Endothelial cell of hepatic sinusoid (primary cell): Measurements from ENCODE around the gene TFEC.

Experiments used
- in situ Hi-C: cut with HindIII; loops from 2 replicates; pipeline ENCODE4 v1.10.0; 2017; ENCODE audit warnings: low sequenced_read_pairs

The TFEC gene

DNA sequence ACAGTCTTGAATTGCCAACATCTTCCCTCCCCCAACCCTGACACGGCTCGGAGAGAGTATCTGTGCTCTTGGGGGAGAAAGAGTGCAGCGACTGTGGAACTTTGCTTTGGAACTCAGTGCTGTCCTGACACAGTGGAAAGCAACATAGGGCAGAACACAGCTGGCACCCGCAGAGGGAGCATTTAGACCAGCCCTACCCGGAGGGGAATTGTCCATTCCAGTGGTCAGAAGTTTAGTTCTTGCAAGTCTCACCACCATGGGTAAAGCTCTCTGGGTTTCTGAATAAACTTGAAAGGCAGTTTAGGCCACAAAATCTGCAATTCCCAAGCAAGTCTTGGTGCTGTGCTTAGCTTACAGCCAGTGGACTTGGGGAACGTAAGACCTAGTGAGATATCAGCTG lies 34.9 kb downstream of the TFEC start:
- in situ Hi-C loops = no loop called here

DNA sequence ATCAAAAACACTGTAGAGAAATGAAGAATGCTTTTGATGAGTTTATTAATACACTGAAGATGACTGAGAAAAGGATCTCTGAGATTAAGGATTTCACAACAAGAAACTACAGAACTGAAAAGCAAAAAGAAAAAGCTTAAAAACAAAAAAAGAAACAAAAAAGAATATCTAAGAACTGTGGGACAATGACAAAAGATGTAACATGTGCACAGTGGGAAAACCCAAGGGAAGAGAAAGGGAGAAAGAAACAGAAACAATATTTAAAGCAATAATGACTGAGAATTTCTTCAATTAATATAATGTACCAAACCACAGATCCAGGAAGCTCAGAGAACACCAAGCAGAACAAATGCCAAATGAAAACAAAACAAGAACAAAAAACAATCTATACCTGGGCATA lies 42.2 kb downstream of the TFEC start:
- in situ Hi-C loops = no loop called here

DNA sequence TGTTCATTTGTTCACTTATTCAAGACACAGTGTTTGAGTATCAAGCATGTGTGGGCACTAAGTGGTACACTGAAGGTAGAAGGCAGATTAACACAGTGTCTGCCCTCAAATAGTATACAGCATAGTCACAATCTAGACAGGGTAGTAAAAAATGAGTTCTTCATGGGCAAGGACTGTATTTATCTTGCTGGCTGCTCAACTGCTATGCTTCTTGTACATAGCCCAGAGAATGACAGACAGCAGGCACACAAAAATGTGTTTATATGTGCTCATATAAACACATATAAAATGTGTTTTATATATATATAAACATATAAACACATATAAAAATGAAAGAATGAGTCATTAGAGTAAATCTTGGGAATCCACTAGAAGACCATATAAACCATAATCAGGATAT lies 43.1 kb downstream of the TFEC start:
- in situ Hi-C loops = no loop called here

DNA sequence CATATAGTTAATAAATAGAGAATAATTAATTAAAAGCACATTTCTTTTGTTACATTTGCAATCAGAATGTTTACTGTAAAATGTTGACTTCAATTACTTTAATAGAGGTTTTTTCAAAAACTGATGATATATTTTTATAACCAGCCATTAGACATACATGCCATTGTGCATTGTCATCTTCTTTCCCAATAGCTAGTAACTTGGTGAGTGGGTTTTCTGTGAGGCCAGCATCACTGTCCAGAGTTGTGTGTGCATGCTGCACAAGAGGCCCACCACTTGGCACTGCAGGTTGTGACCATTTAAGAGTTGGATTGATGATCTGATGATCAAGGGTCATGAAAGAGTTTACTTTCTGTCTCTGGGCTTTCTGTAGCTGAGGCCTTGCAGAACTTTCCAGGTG lies 46.5 kb downstream of the TFEC start:
- in situ Hi-C loops = no loop called here

DNA sequence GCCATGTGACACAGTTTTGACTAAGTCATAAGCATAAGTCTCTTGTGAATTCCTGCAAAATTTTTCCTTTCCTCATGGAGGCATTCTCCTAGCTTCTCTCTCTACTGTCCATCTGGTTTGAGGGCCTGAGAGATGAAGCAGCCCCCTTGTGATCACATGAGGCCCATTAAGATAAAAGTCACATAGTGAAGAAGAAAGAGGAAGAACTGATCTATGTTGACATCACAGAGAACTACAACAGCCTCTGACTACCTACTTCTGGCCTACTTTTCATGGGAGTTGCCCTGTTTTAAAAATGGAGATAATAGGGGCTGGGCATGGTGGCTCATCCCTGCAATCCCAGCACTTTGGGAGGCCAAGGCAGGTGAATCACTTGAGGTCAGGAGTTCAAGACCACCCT lies 50.4 kb downstream of the TFEC start:
- in situ Hi-C loops = no loop called here

DNA sequence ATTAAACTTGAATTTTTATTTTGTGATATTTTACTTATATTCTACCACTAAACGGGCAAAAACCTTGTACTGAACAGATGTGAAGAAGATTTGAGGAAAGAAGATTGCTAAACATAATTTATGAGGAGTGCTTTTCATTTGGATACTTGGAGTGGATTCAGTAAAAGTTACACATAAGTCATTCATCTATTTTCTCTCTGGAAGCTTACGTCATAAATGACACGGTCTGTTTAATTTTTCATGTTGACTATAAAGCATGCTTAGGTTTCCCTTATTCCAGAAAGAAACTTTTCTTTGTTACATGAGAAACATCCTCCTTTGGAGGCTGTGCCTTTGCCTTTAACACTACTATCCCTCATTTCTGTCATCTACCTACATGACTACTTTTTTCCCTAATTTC lies 53.9 kb downstream of the TFEC start:
- in situ Hi-C loops = no loop called here

- in situ Hi-C loops = no loop called here
Measured at GRCh38 chr7:115975766-115976165, 54.8 kb downstream of the TFEC start.

- in situ Hi-C loops = no loop called here
Measured at GRCh38 chr7:115973406-115973805, 57.2 kb downstream of the TFEC start.

DNA sequence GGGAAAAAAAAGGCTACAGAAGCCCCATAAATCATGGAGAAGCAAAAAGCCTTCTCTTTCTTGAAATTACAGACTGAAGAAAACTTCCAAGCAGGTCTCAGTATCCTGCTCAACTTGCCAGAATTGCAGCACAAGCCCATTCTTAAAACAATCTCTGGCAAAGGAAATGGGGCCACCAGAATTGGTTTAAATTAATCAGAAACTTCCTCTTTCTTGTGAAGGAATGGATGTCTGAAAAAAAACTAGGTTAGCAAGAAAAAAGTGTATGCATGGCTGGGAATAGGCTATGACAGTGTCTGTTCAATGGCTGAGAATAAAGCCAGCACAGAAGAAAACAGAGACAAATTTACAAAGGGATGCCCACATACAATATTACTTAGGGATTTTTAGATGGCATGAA lies 59.1 kb downstream of the TFEC start:
- in situ Hi-C loops = no loop called here

DNA sequence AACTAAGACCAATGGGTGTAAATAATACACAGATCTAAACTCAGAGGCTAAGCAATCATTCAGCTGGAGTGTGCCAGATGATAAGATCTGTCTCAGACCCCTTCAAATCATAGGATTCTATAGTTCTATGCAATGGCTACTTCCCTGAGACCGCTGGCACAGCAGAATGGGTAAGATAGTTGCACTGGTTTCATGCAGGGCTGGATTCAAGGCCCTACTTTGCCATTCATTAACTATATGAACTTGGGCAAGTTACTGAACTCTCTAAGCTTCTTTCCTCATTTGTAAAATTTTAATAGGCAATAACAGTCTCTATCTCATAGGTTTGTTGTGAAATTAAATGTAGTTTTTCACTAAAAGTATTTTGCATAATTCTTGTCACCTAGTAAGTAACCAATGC lies 62.0 kb downstream of the TFEC start:
- in situ Hi-C loops = no loop called here

DNA sequence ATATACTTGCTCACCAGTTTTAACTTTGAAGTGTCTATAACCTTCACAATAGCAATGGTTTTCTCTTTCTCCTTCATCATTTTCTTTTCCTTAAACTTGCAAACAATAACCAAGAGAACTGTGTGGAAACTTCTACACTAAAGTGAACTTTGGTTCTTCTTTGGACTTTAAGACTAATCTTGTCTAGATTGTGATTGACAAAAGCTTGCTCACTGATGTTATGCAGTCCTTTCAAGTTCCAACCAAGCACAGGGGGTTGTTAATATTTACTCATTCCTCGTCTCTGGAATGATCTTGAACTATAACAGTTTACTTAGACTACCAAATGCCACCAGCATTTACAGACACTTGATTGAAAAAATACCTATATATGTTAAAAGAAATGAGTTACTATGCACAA lies 62.4 kb downstream of the TFEC start:
- in situ Hi-C loops = no loop called here

- in situ Hi-C loops = no loop called here
Measured at GRCh38 chr7:115965796-115966475, 64.6 kb downstream of the TFEC start.

GRCh38 chr7:115965236-115965635 lies 65.3 kb downstream of the TFEC start:
- in situ Hi-C loops = no loop called here

- in situ Hi-C loops = no loop called here
Measured at GRCh38 chr7:115964799-115965198, 65.8 kb downstream of the TFEC start.

GRCh38 chr7:115962340-115962739 lies 68.2 kb downstream of the TFEC start:
- in situ Hi-C loops = no loop called here

DNA sequence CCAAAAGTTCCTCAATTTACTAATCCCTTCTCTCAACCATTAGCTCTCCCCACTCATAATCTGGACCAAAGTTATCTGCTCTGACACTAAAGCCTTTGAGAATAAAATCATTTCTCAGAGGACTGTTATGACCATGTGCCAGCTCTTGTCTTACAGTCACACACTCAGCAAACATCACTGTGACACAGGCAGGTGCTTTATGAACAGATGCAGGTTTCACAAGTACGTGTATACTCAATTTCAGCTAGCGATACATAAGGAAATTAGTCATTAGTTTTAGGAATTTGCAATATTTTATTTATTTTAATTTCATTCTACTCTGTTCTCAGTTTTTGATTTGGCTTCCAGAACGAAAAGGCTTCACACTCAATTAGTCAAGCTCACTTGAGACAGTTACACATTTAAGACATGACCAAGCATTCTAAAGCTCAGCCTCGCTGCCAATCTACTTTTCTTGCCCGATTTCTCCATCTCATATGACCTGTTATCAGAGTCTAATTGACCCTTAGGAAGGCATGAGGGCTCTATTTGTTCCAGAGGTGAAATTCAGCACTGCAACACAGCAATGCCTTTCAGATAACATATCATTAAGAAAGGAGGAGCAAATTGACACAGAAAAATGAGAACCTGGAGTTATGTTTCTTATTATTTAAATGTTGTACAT lies 76.8 kb downstream of the TFEC start:
- in situ Hi-C loops = no loop called here

- in situ Hi-C loops = no loop called here
Measured at GRCh38 chr7:115952832-115953231, 77.7 kb downstream of the TFEC start.

DNA sequence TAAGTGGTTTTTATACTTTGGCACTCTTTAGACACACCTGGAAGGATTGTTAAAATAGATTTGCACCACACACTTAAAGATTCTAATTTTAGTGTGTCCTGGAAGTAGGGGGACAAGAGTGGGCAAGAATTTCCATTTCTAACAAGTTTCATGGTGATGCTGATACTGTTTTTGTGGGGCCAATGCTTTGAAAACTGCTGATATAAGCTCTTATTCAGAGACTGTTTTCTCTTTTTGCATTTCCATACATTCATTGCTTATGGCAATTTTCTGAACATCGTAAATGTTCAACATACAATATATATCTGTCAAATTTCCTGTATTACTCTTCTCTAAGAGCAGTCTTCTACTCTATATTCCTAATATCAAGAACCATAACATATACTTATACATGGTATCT lies 79.0 kb downstream of the TFEC start:
- in situ Hi-C loops = no loop called here

DNA sequence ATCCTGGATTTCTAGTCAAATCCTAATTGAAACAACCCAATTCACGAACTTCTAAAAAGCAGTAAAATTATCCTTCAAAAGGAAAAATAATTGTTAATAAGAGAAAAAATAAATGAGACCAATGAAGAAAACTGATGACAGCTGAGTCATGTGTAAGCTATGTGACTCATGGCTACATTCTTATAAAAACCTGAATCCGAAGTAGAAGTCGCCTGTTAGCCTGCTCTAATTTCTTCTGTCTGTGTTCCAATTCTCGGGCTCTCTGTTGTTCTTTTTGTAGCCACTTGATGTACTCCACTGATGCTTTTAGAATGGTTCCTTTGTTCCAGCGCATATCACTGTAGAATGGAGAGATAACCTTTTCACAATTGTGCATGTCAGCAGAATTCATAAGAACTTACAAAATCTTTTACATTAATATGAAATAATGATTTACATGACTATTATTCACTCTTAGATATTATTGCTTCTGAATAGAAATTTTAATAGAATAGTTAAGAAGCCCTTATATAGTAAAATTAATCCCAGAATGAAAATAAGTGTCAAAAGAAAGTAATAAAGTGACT lies 88.8 kb downstream of the TFEC start:
- in situ Hi-C loops = no loop called here

DNA sequence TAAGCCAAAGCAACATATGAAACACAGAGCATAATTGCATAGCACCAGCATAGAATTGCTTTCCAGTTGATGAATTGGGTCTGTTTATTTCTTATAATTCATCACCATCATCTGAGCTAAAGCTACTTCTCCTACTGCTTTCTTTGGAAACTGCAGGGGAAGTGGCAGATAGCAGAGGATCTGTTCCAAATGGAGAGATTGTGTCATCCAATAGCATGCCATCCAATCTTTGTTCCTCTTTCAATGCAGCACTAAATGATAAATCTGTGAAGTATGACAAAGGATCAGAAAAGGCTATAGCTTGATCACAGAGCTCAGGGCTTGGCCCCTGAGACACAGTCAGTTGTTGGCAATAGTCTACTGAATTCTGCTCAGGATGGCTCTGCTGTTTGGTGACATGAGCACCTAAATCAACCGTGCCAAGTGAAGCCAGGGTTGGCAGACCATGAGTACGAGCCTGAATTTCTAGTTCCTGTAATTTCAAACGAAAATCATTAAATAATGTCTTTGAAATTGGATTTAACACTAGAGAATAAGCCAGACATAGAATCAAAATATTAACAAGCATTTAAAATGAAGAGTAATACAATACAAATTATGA lies 90.0 kb downstream of the TFEC start:
- in situ Hi-C loops = no loop called here

DNA sequence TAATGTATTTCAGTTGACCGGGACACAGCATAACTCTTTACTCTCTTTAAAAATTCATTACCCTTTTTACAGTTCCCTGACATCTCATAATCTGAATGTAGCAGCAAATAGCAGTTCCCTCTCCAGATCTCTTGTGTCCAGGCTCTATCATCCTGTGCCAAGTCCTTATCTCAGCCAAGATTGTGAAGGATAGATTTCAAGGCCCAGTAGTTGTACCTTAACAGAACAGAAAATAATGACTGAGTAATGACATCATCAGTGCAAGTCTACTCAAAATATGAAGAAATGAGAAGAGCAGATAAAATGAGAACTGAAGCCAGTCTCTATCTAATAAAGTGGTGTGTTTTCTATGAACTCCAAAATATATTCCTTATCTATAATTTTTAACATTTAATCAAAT lies 92.6 kb downstream of the TFEC start:
- in situ Hi-C loops = no loop called here

- in situ Hi-C loops = no loop called here
Measured at GRCh38 chr7:115933471-115933870, 97.1 kb downstream of the TFEC start.
